HG03196 (cell line): ENCODE data around the gene TMEM106C.

ENCODE experiments used
- ATAC-seq: cut with Tn5 transposase; IDR thresholded peaks from one replicate; pipeline ENCODE4 v1.9.1; 2021; ENCODE audit not compliant: unreplicated experiment

Gene TMEM106C, protein sequence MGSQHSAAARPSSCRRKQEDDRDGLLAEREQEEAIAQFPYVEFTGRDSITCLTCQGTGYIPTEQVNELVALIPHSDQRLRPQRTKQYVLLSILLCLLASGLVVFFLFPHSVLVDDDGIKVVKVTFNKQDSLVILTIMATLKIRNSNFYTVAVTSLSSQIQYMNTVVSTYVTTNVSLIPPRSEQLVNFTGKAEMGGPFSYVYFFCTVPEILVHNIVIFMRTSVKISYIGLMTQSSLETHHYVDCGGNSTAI

DNA sequence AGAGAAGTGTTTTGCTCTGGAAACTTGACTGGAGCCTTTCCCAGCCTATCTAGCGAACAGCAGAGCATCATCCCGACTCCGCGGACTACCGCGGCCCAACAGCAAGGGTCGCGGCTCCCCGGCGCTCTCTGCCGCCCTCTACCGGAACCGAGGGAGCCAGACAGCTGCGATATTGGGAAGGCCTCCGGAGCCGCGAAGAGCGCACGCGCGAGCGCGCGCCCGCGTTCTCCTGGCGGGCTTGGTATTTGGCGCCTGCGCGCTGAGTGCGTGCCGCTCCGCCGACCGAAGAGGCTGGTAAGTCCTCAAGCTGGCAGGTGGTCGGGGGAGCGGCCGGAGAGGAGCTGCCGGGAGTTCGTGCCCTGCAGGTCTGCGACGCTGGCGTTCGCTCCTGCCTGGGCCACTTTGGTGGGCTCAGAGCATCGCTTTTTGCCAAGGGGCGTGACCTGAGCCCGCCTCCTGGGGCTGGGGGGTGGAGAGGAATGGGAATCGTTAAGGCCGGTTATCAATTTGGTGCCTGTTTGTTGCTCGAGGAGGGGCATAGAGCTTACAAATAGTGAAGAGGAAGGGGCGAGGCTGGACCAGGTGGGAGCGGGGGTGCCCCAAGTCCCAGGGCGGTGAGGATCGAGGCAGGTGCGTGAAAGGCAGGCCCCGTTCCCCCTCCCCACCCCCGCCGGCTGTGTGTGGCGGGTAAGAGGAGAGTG lies at the start of gene TMEM106C:
TMEM106C (plus strand) TSS at position 257 of the 701 bp plus-strand sequence. CDS start 641 bp downstream, outside the sequence.
- peak; percentile 97 for ATAC-seq

DNA sequence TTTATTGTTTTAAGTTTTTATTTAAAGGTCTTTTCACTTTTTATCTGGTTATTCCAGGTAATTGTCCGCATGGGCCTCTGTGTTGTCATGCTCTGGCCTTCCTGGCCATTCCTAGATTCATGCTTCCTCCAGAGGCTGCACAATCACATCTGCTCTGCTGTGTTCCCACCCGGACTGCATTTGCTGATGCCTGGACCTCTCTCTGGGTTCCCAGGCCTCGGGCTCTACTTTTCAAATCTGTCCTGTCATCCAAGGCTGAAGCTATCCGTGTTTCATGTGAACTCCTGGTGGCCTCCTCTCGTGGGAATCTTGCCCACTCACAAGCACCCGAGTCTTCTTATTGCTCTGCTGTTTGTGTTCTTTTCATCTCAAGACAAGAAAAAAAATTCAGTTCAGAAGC lies 42.5 kb upstream of the TMEM106C start:
- ATAC-seq = no peak

DNA sequence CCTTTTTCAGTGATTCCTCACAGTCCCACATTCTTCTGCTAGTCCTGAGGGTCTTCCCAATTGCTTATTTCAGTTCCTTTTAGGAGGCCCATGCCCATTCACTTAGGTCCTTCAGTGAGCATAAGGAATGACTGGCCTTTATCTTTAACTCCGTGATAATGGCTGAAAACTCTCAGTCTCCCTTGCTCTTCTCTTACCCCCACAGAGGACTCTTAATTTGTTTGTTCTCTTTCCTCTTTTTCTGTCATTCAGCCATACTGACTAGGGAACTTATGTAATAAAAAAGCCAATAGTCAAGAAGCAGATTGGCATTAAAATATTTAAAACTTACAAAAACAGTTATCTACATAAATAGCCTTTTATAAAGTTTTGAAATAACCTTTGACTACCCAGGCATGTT lies 41.5 kb upstream of the TMEM106C start:
- ATAC-seq = no peak

DNA sequence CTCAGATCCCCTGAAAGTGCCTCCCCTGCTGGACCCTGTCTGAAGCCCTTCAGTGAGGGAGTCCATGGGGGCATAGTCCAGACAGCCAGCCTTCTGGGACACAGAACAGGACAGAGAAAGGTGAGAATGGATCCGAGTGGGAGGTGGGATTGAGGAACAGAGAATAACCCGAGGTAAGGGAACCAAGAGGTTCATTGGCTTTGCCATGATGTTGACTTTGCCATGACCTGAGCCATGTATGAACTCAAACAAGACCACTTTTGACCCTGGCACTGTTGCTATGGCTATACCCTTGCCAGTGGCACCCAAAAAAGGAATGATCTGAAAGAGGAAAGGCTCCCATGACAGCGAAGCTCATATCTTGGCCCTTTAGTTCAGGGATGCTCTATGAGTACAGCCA lies 36.0 kb upstream of the TMEM106C start:
- no peak for ATAC-seq

DNA sequence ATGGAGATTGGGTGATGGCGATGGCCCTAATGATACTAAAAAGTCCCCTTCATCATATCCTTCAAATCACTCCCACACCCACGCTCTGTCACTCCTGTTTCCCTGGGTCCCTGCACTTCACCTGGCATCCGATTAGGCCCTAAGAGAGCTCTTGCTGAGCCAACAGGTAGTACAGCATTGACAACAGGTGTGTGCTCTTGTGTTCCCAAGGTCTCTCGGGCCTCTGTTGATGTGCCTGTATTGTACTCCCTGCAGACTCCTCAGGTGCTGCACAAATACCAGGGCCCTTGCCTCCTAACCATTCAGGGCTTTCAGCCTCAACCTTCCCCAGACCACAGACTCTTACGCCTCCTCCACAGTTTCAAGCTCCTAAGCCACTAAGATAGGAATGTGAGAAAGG lies 32.8 kb upstream of the TMEM106C start:
- ATAC-seq = no peak

DNA sequence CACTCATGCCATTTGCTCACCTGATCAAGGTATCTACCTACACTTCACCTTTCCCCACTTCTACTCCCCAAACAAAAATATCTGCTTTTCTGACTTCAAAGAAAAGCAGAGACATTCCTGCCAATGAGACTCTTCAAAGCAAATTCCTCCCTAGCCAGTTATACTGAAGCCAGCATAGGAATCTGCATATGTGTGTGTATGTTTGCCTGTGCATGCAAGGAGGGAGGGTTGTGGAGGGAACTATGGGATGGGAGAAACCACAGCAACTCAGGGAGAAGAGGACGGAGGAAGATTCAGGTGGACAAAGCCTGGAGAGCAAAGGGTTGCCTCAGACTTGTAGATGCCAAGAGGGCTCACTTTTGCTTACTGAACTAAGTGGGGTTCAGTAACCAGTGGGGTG lies 32.2 kb upstream of the TMEM106C start:
- no peak for ATAC-seq

DNA sequence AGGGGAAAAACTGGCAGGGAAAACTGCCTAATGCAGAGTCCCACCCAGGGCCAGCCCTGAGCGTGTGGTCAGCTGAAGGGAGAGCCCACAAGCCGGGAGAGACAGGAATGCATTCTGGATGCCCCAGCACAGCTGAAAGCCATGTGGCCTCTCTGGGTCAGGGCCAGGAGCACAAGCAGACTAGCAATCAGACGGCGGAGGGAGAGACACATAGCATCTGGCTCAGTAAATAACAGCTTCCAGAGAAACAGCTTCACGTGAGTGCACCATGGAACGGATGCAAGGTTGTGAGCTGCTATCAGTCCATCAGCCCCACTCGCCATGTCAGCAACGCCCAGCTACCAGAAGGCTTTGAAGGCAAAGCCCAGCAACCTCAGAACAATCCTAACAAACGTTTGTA lies 28.2 kb upstream of the TMEM106C start:
- ATAC-seq = no peak

DNA sequence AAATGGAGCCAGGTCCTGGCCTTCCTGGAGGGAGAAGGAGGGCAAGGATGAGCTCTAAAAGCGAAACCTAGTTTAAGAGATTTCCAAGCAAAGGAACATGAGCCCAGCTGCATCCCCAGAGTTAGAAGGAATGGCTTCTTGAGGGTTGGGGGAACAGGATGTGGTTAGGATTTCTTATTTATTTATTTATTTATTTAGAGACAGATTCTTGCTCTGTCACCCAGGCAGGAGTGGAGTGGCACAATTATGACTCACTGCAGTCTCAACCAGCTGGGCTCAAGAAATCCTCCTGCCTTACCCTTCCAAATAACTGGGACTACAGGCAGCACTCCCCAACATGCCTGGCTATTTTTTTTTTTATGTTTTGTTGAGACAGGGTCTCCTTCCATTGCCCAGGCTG lies 25.3 kb upstream of the TMEM106C start:
- no peak for ATAC-seq

DNA sequence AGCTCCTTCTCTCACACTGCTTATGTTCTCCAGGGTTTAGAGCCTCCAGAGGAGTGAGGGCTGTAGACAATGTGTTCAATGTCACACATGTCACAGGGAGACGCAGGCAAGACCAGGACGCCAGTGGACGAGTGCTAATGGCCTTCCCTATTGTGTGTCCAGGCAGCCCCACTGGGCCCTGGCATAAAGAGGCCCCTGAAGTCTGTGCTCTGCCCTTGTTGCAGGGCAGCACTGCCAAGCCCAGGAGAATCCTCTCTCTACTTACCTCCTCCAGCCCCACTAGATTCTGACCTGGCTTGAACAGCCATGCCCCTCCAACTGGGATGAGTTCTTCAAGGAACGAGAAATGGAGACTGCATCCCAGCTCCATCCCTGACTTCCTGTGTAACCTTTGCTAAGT lies 24.8 kb upstream of the TMEM106C start:
- no peak for ATAC-seq

DNA sequence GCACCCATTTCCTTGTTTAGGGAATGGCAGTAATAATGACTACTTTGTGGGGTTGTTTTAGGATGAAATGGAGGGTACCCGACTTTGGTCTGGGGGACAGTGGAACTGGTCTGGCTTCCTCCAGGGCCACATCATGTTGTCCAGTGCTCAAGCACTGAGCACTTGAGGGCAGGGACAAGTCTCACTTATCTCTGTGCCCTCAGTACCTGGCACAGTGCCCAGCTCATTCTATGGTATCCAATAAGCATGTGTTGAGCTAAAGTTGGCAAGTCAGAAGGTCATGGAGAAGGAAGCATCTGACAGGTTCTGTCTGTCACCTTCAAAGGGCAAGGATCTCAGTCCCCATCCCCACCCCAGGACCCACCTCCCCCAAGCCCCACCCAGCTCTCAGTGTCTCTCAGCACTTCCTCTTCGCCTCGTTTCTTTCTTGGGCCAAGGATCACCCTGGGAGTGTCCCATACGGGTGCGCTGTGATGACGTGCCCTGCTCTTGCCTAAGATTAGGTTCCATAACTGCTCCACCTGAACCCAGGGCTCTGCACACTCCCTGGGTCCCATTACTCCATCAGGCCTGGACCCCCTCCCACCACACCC lies 24.3 kb upstream of the TMEM106C start:
- ATAC-seq = no peak

DNA sequence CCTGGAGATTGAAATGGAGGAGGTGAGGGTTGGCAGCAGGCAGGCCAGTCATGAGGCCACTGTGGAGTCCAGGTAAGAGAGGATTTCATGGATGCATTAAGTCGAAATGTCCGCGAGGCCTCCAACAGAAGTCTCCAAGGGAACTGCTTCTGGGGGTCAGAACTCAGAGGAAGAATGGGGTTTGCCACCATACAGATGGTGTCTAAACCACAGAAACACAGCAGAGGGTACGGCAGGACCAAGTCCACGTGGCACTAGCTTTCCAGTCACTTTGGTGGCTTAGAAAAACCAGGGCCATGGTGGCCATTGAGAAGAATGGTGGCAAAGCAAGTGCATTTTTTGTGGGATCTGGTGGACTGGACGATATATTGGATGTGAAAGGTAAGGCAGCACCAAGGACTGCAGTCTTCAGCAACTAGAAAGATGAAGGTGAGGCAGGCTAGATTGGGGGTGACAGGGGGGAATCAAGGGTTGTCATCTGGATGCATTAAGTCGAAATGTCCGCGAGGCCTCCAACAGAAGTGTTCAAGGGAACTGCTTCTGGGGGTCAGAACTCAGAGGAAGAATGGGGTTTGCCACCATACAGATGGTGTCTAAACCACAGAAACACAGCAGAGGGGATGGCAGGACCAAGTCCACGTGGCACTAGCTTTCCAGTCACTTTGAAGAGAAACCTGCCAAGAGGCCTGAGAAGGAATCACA lies 22.5 kb upstream of the TMEM106C start:
- ATAC-seq = no peak

DNA sequence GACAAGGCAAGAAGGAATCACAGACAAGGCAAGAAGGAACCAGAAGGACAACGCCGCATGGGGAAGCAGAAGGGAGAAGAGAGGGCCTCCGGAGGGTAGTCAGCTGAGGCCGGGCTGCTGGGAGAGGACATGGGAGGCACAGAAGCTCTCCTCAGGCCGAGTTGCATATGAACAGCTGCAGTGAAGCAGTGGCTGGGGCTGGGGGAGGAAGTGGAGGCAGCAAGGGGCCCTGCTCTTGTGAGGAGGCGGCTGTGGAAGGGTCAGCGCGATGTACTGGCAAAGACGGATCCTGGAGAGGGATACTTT lies 22.0 kb upstream of the TMEM106C start:
- no peak for ATAC-seq

DNA sequence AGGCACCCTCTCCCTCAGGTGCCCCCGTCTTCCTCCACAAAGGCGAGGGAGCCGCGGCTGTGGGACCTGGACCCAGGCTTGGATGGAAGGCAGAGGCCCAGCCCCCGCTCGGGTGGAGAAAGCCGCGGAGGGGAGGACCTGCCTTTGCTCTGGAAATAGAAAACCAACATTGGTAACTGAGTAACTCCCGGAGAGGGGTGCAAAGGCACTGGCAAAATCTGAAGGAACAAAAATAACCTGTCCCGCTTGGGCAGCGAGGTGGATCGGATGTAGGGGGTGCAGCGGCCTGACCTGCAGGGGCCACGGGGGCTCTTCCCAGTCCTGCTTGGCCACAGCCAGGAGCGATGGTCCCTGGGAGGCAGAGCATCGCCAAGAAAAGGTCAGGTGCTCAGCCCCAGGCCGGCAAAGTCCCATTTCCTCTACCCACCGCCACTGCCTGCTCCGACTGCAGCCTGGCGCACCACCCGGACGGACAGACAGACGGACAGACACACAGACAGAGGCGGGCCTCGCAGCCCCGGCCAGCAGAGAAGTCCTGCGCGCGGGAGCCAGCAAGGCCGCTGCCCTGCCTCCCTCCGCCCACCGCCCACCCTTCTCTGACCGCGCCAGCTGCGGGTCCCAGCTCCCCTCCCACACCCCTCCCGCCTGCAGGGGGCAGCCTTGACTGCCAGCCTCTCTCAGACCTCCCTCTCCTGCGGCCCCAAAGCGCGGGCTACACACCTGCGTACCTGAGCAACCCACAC lies 21.4 kb upstream of the TMEM106C start:
- ATAC-seq = no peak

DNA sequence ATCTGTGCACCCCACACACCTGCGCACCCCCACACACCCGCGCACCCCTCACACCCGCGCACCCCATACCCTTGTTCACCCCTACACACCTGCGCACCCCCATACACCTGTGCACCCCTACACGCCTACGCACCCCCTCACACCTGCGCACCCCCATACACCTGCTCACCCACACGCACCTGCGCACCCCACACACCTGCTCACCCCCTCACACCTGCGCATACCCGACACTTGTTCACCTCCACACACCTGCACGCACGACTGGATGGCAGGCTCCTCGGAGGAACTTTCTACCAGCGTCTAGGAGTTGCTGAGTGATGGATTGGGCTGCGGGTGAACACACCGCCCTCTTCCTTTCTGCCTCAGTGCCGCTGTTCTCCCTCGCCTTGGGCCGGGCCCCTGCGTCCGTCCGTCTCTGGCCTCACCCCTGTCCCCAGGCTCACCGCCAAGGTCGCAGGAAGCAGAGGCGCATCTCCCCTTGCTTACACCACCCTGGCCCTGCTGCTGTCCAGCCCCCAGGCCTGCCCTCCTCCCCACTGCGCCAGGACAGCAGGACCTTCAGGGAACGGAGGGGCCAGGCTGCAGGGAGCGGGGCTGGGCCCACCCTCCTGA lies 20.7 kb upstream of the TMEM106C start:
- no peak for ATAC-seq

DNA sequence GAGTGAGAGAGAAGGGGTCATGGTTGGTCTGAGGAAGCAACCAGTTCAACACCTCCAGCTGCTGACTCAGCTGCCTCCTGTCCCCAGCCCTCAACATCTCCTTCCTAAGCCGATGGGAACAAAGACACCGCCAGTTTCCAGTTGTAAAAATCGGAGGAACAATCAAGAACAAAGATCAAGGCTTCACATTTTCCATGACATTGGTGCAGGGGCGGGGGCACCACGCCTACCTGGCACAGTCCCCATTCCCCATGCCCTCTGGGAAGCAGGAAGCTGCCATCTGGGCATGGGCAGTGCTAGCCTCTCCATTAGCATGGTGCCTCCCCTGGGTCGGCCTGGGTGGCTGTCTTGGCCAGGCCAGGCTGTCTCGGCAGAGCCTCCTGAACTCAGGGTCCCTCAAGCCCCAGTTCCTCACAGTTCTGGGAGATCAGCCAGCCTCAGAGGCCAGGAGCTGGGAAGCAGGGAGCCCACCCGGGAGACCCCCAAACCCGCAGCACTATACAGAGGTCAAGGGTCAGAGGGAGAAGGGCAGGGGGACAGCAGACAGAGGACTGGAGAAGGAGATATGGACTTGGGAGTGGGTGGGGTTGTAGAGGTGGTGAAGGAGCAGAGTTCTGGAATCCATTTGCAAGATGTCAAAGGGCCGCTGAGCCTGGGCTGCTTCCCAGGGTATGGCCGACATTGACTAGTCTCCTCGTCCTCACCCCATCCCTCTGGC lies 19.6 kb upstream of the TMEM106C start:
- ATAC-seq = no peak

DNA sequence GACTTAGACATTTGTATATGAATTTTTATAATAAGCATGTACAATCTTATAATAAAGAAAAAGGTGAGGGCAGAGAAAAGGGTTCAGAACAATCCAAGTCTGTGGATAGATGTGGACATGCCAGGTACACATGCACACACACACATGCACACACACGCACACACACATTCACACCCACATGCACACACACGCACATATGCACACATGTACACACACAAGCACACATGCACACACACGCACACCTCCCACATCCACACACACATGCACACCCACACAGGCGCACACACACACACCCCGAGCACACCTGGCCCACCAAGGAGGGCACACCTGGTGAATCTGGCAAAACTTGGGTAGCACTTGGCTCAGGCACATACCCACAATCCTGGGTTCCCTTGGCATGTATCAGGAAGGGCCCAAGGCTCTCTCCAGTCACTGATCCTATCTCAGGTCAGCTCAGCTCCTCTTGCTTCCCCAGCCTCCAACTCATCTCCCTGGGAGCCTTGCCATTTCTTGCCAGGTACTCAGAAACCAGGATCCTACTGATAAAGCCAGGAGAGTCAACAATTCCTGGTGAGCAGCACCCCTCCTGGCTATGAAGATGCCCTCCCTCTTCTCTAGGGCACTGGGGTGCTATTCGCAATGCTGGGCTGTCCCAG lies 18.6 kb upstream of the TMEM106C start:
- no peak for ATAC-seq

DNA sequence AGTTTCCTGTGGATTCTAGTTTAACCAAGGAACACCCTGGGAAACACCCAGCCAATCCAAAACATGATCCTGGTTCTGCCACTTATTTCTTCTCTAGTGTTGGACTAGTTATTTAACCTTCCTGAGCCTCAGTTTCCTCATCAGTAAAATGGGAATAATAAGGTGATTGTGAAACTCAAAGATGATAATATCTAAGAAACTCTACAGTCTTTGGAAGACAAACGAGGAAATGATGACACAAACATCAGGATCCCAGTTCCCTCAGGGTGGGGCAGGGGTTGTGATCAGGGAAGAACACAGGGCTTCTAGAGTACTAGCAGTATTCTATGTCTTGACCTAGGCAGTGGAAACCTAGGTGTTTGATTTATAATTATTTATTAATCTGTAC lies 18.1 kb upstream of the TMEM106C start:
- ATAC-seq = no peak

DNA sequence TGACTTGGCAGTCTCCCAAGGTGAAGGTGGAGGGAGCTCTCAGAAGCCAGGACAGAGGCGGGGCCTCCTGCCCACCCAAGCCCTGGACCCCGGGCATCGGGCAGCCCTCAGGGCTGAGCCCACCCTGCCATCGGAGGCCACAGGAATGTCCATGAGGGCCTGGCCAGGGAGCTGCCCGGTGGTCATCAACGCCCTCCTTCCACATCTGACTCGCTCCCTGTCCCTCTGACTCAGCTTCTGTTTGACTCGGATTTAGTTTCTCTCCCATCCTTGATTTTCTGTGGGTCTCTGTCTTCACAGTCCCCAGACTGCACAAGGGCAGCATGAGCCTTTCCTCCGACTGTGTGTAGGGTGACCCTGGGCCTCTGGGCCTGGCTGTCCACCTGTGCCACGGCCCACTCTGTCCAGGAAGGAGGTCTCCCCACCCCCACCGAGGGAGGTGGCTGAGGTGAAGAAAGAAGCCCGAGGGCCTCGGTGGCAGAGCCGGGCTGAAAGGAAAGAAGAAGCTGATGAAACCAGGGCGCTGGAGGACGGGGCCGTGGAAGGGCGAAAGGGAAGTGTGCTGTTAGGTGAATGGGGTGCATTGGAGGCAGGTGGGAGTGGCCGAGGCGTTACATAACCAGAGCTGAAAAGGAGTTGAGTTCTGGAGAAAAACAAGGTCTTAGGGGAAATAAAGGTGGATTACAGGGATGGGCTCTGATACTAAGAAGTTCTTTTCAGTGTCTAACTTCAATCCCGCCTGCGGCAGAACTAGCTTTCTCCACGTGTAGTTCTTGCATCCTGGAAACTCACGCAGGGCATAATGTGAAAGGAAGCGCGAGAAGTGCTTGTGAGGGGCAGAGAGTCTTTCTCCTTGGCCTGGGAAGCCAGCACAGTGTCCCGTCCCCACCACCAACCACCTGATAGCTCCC lies 16.7 kb upstream of the TMEM106C start:
- ATAC-seq = no peak

DNA sequence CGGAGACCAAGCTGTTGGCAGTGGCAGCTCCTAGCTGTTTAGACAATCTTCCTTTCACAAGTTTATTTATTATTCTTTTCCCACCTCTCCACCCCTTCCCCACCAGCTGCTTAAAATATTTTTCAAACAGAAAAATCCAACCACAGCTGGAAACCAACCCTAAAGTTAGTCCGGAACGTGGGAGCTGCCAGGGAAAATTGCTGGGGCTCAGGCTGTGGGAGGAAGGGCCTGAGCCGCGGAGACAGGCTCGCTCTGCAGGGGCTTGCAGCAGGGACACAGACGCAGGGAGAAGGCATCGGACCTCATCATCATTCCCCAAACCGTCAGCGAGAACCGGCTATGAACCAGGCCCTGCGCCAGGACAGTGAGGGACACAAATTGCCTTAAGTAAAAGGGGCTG lies 16.1 kb upstream of the TMEM106C start:
- ATAC-seq = no peak
